Tibial nerve (tissue), 4 donors: ENCODE measurements around the gene ZNF879. TPM values are rescaled to one million over a fixed set of nuclear protein-coding genes. Genes with fewer than 3 reads are reported as not detected.

Experiments
- DNase-seq, 2 donors: peaks; one replicate each; pipeline ENCODE4 v3.0.0-alpha.2; 2019; ENCODE audit warnings: low spot score in 2 of 2
- H3K27ac ChIP-seq, 4 donors: fragments of 200-600 bp; sonication (generic) in 3 of 4; one replicate each; pipeline ENCODE4 v1.5.1; 2017 to 2019; ENCODE audit warnings: mild to moderate bottlenecking in 1 of 4
- H3K27me3 ChIP-seq, 2 donors: fragments of 200-600 bp; sonication (generic) in 1 of 2; one replicate each; pipeline versions ENCODE4 v1.5.1 to v1.6.0; 2017 to 2019
- H3K36me3 ChIP-seq, 3 donors: fragments of 200-600 bp; sonication (generic); one replicate each; pipeline ENCODE4 v1.5.1; 2018 to 2019
- H3K4me1 ChIP-seq, 4 donors: fragments of 200-600 bp; sonication (generic) in 3 of 4; one replicate each; pipeline ENCODE4 v1.5.1; 2017 to 2019
- H3K4me3 ChIP-seq, 4 donors: fragments of 200-600 bp; sonication (generic) in 3 of 4; one replicate each; pipeline ENCODE4 v1.5.1; 2017 to 2019; ENCODE audit warnings: mild to moderate bottlenecking in 1 of 4, moderate library complexity in 1 of 4
- H3K9me3 ChIP-seq, 4 donors: fragments of 200-600 bp; sonication (generic) in 3 of 4; one replicate each; pipeline ENCODE4 v1.5.1; 2017 to 2019
- EP300 ChIP-seq, 2 donors: sonication (generic); formaldehyde crosslinking; IDR thresholded peaks; one replicate each; pipeline ENCODE4 v1.6.1; 2017; ENCODE audit warnings: antibody characterized with exemption in 2 of 2, mild to moderate bottlenecking in 1 of 2
- POLR2A ChIP-seq, 2 donors: fragments of 450-650 bp; IDR thresholded peaks; one replicate each; pipeline ENCODE4 v1.6.1; 2017; ENCODE audit warnings: antibody characterized with exemption in 2 of 2, mild to moderate bottlenecking in 2 of 2, moderate library complexity in 2 of 2
- WGBS, 2 donors: methylation state at CpG; one replicate each; pipeline ENCODE4 v1.1.5; 2018; 5-methylcytosine and 5-hydroxymethylcytosine counted together
- total RNA-seq, 4 donors: library from RNA; depleted of rRNA; stranded (reverse); fragments of >200 nt; gene quantifications; one replicate each; pipeline ENCODE4 v1.1.0, GENCODE V29; 2016
- TF ChIP-seq, protein P1 (sequence below), 5 experiments: fragments of 200-600 bp in 3 of 5; fragments of 450-650 bp in 2 of 5; sonication (generic) in 3 of 5; IDR thresholded peaks; one replicate each; pipeline ENCODE4 v1.5.1; 2016 to 2019; ENCODE audit warnings: antibody characterized with exemption in 5 of 5, mild to moderate bottlenecking in 3 of 5, moderate library complexity in 2 of 5

Gene ZNF879
- total RNA-seq, 4 donors from 2014 or later, result 1.8 to 11.2 (median 4.5) TPM

DNA sequence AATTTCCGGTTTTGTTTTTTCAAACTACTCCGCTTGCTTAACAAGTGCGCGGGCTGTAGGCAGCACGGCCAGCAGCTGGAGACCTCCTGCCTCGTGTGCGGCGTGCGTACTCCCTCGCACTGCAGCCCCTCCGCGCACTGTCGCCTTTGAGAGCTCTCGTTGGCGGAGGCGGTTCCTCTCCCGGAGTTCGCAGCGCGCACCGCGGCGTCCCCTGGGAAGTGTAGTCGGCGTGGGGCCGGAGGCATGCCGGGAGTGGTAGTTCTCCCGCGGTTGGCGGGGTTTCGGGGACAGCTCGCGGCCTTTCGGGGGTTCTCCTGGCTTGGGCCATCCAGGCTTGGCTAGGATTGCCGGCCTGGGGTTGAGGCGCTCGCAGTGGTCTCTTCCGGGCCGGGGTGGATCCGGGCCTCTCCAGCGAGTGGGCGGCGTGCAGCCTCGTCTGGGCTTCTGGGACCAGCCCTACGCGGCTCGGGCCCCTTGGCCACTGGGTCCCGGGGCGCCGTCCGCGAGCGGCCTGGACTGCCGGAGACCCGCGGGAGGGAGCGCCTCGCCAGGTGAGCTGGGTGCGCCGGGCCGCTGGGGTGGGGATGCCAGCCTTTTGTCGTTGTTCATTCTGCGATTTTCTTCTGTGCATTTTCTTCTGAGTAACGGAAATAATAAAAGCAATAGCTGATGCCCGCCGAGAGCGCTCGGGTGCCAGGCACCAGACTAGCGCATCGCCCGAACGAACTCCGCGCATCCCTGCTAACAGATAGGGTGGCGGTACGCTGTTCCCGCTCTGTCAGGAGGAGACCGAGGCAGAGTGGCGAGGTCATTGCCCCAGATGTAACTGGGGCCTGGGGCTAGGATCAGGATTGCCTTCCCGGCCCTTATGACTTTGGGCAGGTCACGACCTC is 36.8 kb downstream of the ZNF879 start, which contains the start of gene ZNF354C:
Gene ZNF354C (plus strand): TSS at position 258 of the 893 bp plus-strand sequence. CDS start 1,696 bp downstream, outside the sequence.
- Histone ChIP-seq H3K27me3 (no peaks in the 10 kb centered on the region), H3K36me3 (peaks cover 0 to 36% (median 0%) of the 10 kb centered on the region in 3 donors), H3K4me1 (peaks cover 0 to 18% (median 8%) of the 10 kb centered on the region in 4 donors), H3K27ac (peak within 1 kb of the TSS; percentile 54 to 87 (median 78)), H3K4me3 (peak within 1 kb of the TSS; percentile 79 to 91 (median 87)), H3K9me3 (peaks cover 0 to 19% (median 0%) of the 10 kb centered on the region in 4 donors)
- 3 to 4% methylated on average over 46 to 50 of the region's 81 CpGs for WGBS, 2 donors
- DNase-seq, result peak; percentile 76 to 78
- TF ChIP-seq POLR2A (IDR thresholded peaks at IDR 0.05) (no peak), EP300 (IDR thresholded peaks at IDR 0.05) (peak; percentile 36 to 84)
- TF ChIP-seq, protein P1, sequence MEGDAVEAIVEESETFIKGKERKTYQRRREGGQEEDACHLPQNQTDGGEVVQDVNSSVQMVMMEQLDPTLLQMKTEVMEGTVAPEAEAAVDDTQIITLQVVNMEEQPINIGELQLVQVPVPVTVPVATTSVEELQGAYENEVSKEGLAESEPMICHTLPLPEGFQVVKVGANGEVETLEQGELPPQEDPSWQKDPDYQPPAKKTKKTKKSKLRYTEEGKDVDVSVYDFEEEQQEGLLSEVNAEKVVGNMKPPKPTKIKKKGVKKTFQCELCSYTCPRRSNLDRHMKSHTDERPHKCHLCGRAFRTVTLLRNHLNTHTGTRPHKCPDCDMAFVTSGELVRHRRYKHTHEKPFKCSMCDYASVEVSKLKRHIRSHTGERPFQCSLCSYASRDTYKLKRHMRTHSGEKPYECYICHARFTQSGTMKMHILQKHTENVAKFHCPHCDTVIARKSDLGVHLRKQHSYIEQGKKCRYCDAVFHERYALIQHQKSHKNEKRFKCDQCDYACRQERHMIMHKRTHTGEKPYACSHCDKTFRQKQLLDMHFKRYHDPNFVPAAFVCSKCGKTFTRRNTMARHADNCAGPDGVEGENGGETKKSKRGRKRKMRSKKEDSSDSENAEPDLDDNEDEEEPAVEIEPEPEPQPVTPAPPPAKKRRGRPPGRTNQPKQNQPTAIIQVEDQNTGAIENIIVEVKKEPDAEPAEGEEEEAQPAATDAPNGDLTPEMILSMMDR (IDR thresholded peaks at IDR 0.05), result peak in 1 of 5 experiments; percentile 36

DNA sequence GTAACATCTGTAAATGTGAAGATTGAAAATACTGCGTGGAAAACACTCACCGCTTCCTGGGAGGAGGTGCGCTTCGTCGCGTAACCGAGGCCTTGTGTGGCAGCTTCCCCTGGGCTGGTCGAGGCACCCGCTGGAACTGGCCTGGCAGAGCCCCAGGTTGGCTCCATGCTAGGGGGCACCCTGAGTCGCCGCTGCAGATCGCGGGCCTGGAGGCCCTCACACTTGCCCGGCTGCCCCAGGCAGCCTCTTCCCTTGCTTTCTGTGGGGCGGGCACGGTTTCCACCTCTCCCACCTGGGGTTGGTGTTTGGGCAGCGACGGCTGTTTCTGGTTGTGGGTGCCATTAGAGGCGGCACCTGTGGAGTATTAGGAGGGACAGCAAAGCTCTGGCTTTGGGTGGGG is 37.4 kb downstream of the ZNF879 start:
- peaks cover 0 to 18% (median 8%) of the 10 kb centered on the region in 4 donors for H3K4me1 ChIP-seq
- TF ChIP-seq POLR2A (IDR thresholded peaks at IDR 0.05) (no peak), EP300 (IDR thresholded peaks at IDR 0.05) (no peak)
- TF ChIP-seq, protein P1 (IDR thresholded peaks at IDR 0.05), result no peak
- H3K27me3 ChIP-seq, result no peaks in the 10 kb centered on the region
- peaks cover 0 to 25% (median 3%) of the 10 kb centered on the region in 4 donors for H3K9me3 ChIP-seq
- H3K36me3 ChIP-seq, result peaks cover 0 to 43% (median 0%) of the 10 kb centered on the region in 3 donors
- peak overlapping the region; percentile 79 to 91 (median 87) for H3K4me3 ChIP-seq
- WGBS, 2 donors, result 79 to 89% methylated on average over 19 of the region's 19 CpGs
- no peak for DNase-seq
- peak overlapping the region in 3 of 4 donors; percentile 78 to 87 (median 79) for H3K27ac ChIP-seq

- WGBS, 2 donors, result 98 to 99% methylated on average over 6 of the region's 6 CpGs
Measured at GRCh38 chr5:179065703-179066102, 42.1 kb downstream of the ZNF879 start.

GRCh38 chr5:179079165-179079987 is 55.8 kb downstream of the ZNF879 start:
- Histone ChIP-seq H3K27me3 (no peaks in the 10 kb centered on the region), H3K4me3 (no peak overlapping the region), H3K36me3 (peaks cover 7 to 100% (median 32%) of the 10 kb centered on the region in 3 donors)

More at GRCh38 chr5:179065703-179066102, 42.1 kb downstream of the ZNF879 start:
- Histone ChIP-seq H3K36me3 (peaks cover 0 to 89% (median 5%) of the 10 kb centered on the region in 3 donors), H3K27me3 (no peaks in the 10 kb centered on the region), H3K4me3 (no peak overlapping the region), H3K9me3 (peaks cover 0 to 72% (median 18%) of the 10 kb centered on the region in 4 donors), H3K27ac (no peak overlapping the region), H3K4me1 (peaks cover 0 to 12% (median 8%) of the 10 kb centered on the region in 4 donors)
- no peak for TF ChIP-seq EP300 (IDR thresholded peaks at IDR 0.05)
- TF ChIP-seq, protein P1 (IDR thresholded peaks at IDR 0.05), result no peak
- TF ChIP-seq POLR2A (IDR thresholded peaks at IDR 0.05), result no peak
- DNase-seq, result no peak

GRCh38 chr5:179080724-179081123 is 57.1 kb downstream of the ZNF879 start:
- TF ChIP-seq POLR2A (IDR thresholded peaks at IDR 0.05) (no peak), EP300 (IDR thresholded peaks at IDR 0.05) (no peak)
- TF ChIP-seq, protein P1 (IDR thresholded peaks at IDR 0.05), result no peak
- Histone ChIP-seq H3K27me3 (no peaks in the 10 kb centered on the region), H3K4me3 (no peak overlapping the region), H3K4me1 (no peaks in the 10 kb centered on the region), H3K36me3 (peaks cover 7 to 95% (median 32%) of the 10 kb centered on the region in 3 donors), H3K27ac (no peak overlapping the region), H3K9me3 (peaks cover 17 to 100% (median 69%) of the 10 kb centered on the region in 4 donors)
- WGBS, 2 donors, result 93 to 96% methylated on average over 4 of the region's 4 CpGs
- no peak for DNase-seq

More at GRCh38 chr5:179079165-179079987, 55.8 kb downstream of the ZNF879 start:
- no peak for DNase-seq
- Histone ChIP-seq H3K4me1 (no peaks in the 10 kb centered on the region), H3K9me3 (peaks cover 15 to 100% (median 66%) of the 10 kb centered on the region in 4 donors), H3K27ac (no peak overlapping the region)
- 96 to 97% methylated on average over 11 of the region's 11 CpGs for WGBS, 2 donors
- TF ChIP-seq POLR2A (IDR thresholded peaks at IDR 0.05), result no peak
